Progenitor cell of endocrine pancreas (in vitro differentiated cells): ENCODE data around the gene SPTB. TPM values are rescaled to one million over a fixed set of nuclear protein-coding genes. Genes with fewer than 3 reads are reported as not detected.
A peak's percentile ranks its signal among the peaks of the same experiment; 100 is the strongest.

ENCODE experiments used
- DNase-seq: peaks from one replicate; pipeline ENCODE4 v3.0.0; 2021; ENCODE audit warnings: low spot score; ENCODE audit not compliant: unreplicated experiment
- H3K27ac Mint-ChIP-seq: 2 replicates; pipeline ENCODE4 v1.8.0; 2021; ENCODE audit warnings: mild to moderate bottlenecking, moderate library complexity, mixed read lengths
- H3K27me3 Mint-ChIP-seq: 2 replicates; pipeline ENCODE4 v1.8.0; 2021; ENCODE audit warnings: mixed read lengths
- H3K36me3 Mint-ChIP-seq: 2 replicates; pipeline ENCODE4 v1.8.0; 2022; ENCODE audit warnings: mixed read lengths; ENCODE audit not compliant: insufficient read depth
- H3K4me1 Mint-ChIP-seq: 2 replicates; pipeline ENCODE4 v1.8.0; 2021; ENCODE audit warnings: low read depth, mixed read lengths
- H3K4me3 Mint-ChIP-seq: 2 replicates; pipeline ENCODE4 v1.8.0; 2021; ENCODE audit warnings: low read depth, mild to moderate bottlenecking, moderate library complexity, mixed read lengths
- H3K9me3 Mint-ChIP-seq: 2 replicates; pipeline ENCODE4 v1.8.0; 2021; ENCODE audit warnings: low read depth, mixed read lengths
- total RNA-seq: library from RNA; stranded (reverse); gene quantifications from 2 replicates; pipeline ENCODE4 v1.2.1, GENCODE V29; 2021
- TF ChIP-seq, protein P1 (sequence below): fragments of 200-600 bp; sonication (generic); IDR thresholded peaks from one replicate; pipeline ENCODE4 v1.5.0; 2021; ENCODE audit warnings: antibody characterized with exemption, mild to moderate bottlenecking; ENCODE audit not compliant: unreplicated experiment

Gene SPTB
- total RNA-seq, 1 donor from 2014 or later = 1.7 TPM

DNA sequence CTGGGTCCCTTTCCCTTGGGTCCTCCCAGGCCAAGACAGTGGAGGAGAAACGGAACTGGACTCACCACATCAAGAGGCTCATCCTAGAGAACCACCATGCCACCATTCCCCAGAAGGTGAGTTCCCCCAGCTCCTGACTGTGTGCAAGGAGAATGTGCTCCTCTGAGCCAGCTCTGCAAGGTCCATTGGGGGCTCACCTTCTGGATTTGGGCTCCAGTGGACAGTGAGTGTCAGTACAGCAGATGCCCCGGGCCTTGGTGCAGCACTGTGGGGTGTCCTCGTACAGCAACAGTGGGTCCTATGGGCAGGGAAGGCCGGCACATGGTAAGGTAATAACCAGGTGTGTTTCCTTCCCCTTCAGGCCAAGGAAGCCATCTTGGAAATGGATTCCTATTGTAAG, 147.6 kb downstream of the SPTB start:
- DNase-seq = no peak
- Mint-ChIP-seq H3K4me1 (peaks cover 6% of the 10 kb centered on the region), H3K9me3 (no peaks in the 10 kb centered on the region), H3K27ac (no peak overlapping the region), H3K36me3 (peaks cover 22% of the 10 kb centered on the region), H3K4me3 (no peak overlapping the region), H3K27me3 (no peaks in the 10 kb centered on the region)
- TF ChIP-seq, protein P1, sequence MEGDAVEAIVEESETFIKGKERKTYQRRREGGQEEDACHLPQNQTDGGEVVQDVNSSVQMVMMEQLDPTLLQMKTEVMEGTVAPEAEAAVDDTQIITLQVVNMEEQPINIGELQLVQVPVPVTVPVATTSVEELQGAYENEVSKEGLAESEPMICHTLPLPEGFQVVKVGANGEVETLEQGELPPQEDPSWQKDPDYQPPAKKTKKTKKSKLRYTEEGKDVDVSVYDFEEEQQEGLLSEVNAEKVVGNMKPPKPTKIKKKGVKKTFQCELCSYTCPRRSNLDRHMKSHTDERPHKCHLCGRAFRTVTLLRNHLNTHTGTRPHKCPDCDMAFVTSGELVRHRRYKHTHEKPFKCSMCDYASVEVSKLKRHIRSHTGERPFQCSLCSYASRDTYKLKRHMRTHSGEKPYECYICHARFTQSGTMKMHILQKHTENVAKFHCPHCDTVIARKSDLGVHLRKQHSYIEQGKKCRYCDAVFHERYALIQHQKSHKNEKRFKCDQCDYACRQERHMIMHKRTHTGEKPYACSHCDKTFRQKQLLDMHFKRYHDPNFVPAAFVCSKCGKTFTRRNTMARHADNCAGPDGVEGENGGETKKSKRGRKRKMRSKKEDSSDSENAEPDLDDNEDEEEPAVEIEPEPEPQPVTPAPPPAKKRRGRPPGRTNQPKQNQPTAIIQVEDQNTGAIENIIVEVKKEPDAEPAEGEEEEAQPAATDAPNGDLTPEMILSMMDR = no peak

DNA sequence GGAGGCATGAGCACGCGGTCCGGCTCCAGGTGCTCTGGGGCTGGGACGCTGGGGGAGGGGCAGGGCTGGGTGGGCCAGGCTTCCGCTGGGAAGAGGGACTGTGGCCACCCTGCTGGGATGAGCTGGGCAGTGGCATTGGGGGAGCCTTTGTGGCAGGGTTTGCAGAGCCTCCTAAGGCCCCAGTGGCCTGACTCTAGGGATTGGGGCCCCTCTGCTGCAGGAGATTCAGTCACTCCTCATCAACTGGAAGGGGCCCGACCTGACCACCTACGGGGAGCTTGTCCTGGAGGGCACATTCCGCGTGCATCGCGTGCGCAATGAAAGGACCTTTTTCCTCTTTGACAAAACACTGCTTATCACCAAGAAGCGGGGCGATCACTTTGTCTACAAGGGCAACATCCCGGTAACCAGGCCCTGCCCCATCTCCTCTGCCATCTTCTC, 148.5 kb downstream of the SPTB start:
- Mint-ChIP-seq H3K4me3 (no peak overlapping the region), H3K9me3 (no peaks in the 10 kb centered on the region), H3K36me3 (peaks cover 22% of the 10 kb centered on the region), H3K4me1 (peaks cover 9% of the 10 kb centered on the region), H3K27me3 (no peaks in the 10 kb centered on the region), H3K27ac (no peak overlapping the region)
- DNase-seq = no peak
- TF ChIP-seq, protein P1 = no peak

DNA sequence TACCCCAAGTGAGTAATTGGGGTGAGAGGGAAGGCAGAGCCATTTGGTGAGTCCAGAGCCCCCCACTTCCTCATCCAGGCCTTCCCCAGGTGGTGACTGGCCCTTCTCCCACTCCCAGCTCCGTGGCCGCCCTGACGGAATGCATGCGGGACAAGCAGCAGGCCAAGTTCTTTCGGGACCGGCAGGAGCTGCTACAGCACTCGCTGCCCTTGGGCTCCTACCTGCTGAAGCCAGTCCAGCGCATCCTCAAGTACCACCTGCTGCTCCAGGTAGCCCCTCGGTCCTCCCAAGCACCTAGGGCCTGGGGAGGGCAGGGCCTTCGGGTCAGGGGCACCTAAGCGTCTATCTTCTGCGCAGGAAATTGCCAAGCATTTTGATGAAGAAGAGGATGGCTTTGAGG, 149.0 kb downstream of the SPTB start:
- H3K4me3 Mint-ChIP-seq = no peak overlapping the region
- DNase-seq = no peak
- TF ChIP-seq, protein P1 = no peak
- no peaks in the 10 kb centered on the region for H3K9me3 Mint-ChIP-seq
- H3K36me3 Mint-ChIP-seq = peaks cover 22% of the 10 kb centered on the region
- H3K4me1 Mint-ChIP-seq = peaks cover 14% of the 10 kb centered on the region
- no peak overlapping the region for H3K27ac Mint-ChIP-seq
- H3K27me3 Mint-ChIP-seq = no peaks in the 10 kb centered on the region

DNA sequence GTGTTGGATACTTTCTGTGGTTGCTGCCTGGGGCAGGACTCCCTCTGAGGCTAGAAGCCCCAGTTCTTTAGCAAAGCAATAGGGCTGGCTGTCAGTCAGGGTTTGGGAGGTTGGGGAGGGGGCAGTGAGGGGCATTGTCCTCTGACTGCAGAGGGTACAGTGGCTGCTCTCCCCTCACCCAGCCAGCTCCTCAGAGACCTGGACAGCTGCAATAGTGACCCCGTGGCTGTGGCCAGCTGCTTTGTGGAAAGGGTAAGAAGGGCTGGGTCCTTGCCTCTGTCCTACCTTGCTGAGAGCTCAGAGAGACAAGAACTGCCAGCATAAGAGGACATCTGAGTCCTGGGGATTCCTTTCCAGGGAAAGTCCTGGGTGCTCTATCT, 149.7 kb downstream of the SPTB start:
- Mint-ChIP-seq H3K4me3 (no peak overlapping the region), H3K27me3 (no peaks in the 10 kb centered on the region), H3K9me3 (no peaks in the 10 kb centered on the region), H3K27ac (peak overlapping the region; percentile 37), H3K36me3 (peaks cover 20% of the 10 kb centered on the region), H3K4me1 (peaks cover 17% of the 10 kb centered on the region)
- TF ChIP-seq, protein P1 = no peak
- no peak for DNase-seq

DNA sequence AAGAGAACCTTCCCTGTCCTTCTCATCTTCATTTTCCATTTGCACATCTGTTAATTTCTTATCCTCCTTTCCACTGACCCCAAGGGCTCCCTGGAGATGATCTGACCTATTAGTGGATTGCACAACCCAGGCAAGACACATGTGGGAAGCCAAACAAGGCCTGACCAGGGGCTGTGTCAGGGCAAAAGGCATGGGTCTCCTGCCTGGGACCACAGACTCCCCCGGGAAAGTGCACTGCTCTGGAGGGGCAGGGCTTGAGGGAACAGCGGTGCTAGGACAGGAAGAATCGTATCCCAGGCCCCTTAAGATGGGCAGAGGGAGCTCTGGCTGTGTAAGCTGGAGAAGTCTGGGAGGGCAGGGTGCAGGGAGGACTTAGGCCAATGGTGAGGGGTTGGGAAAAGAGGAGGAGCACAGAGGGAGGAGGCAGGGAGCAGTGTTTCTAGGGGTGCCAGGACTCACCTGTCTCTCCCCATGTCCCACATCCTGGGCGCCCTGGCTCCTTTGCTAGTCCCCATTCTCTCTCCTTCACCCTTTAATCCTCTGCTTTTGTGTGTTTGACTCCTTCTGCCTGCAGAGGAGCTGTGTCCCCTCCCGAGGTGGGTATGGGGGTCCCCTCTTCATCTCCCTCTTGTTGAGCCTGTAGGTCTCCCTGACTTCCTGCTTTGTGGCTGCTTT, 150.2 kb downstream of the SPTB start:
- H3K27ac Mint-ChIP-seq = no peak overlapping the region
- H3K27me3 Mint-ChIP-seq = no peaks in the 10 kb centered on the region

More for the DNA sequence above, 150.2 kb downstream of the SPTB start:
- Mint-ChIP-seq H3K9me3 (no peaks in the 10 kb centered on the region), H3K4me3 (no peak overlapping the region), H3K36me3 (peaks cover 19% of the 10 kb centered on the region), H3K4me1 (peaks cover 23% of the 10 kb centered on the region)
- TF ChIP-seq, protein P1 = no peak
- DNase-seq = no peak
